HG02943 (cell line): Measurements from ENCODE around the gene ENOSF1.
"Not testable (repeated sequence)": the region's sequence is repeated elsewhere in the genome, so short reads cannot be mapped to it uniquely, and the experiment has no call there.

ENCODE experiments used
- ATAC-seq: cut with Tn5 transposase; IDR thresholded peaks from one replicate; pipeline ENCODE4 v1.9.1; 2021; ENCODE audit warnings: mild to moderate bottlenecking, low read depth, moderate library complexity; ENCODE audit not compliant: unreplicated experiment

Gene ENOSF1

DNA sequence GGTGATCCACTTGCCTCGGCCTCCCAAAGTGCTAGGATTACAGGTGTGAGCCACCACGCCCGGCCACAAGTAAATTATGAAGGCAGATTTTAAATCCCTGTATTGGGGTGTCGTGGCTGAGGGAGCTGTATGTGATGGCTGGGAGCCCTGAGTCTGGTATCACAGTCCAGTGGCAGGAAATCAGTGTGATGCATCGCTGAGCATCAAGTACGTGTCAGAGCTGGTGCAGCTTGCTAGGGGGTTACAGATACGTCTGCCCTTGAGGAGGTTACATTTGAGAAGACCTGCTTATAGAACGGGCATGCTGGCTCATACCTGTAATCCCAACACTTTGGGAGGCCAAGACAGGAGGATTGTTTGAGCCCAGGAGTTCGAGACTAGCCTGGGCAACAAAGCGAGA lies 4.3 kb downstream of the ENOSF1 start:
- no peak for ATAC-seq

DNA sequence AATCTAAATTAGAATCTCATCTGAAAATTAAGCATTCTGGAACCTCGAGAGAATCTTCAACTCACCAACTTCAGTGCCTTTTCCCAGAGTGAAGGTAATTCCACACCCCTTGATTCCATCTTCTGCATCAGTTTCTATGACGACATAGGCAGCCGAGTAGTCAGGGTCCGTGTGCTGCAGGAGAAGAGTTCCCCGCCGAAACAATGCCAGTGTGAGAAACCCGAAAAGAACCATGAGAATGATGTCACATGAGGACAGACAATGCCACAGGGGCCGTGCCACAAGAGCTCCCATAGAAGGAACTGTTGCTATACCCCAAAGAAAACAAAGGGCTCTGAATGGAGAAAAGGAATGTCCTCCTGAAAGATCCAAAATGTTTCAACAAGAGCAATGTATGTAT lies 6.0 kb downstream of the ENOSF1 start:
- no peak for ATAC-seq

GRCh38 chr18:703213-703967 lies 9.0 kb downstream of the ENOSF1 start:
- ATAC-seq: no peak

DNA sequence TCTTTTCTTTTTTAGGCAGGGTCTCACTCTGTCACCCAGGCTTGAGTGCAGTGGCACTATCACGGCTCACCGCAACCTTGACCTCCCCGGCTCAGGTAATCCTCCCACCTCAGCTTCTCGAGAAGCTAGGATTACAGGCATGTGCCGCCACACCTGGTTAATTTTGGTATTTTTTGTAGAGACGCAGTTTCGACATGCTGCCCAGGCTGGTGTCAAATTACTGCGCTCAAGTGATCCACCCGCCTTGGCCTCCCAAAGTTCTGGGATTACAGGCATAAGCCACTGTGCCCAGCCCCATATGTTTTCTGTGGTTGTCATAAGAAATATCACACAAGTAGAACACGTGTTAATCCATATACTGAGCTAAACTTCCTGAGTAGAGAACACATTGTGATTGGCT lies 14.6 kb downstream of the ENOSF1 start:
- no peak for ATAC-seq

- no peak for ATAC-seq
Measured at GRCh38 chr18:697012-697411, 15.4 kb downstream of the ENOSF1 start.

GRCh38 chr18:693466-694187 lies 18.8 kb downstream of the ENOSF1 start:
- no peak for ATAC-seq

DNA sequence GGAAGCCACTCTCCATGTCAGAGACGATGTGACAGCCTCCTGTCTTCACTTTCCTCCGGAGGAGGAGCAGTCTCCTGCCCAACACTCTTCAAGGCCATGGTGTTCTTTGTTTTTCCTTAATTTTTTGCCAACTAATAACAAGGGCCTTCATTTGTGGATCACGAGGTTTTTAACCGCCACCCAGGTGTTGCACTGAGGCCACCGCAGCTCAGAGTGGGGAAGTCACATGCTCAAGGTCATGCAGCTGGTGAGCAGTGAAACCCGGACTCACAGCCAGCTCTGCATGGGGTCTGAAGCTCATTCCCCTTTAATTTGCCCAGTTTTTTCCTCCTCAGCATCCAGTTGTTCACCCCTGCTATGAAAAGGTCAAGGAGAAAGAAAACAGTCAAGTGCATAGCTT lies 19.6 kb downstream of the ENOSF1 start:
- no peak for ATAC-seq

GRCh38 chr18:688323-688722 lies 24.1 kb downstream of the ENOSF1 start:
- no peak for ATAC-seq

- ATAC-seq: no peak
Measured at GRCh38 chr18:686339-687111, 25.9 kb downstream of the ENOSF1 start.

DNA sequence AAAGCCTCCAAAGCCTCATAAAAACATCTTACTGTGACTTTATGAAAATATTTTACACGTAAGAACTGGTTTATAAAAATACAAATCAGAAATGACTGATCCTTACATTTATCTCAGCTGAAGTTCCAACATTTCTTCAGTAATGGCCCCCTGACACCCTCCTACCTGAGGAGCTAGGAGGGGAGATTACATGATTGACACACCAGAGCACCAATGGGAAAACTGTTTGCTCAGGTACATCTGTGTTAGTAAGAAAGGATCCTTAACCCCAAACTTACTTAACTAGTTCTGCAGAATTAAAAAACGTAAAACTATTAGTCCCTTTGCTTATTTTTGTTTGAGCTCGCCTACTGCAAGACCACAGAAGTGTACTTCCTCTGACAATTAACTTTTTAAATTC lies 27.0 kb downstream of the ENOSF1 start:
- no peak for ATAC-seq

DNA sequence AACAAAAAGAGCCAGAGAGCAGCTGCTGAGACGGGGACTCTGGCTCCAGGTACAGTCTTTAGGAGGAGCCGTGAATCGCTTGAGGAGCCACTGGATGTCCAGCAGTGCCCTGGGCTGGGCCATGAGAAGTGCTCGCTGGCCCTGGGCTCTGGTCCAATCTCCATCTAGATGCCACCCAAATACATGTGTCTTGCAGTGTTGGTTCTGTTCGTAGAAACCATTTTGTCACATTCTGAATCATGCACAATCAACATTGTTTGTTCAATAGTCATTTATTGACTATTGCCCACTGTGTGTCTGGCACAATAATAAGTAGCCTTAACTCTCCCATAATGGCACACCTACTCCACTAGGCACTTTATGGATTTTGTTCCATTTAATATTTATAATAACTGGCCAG lies 28.9 kb downstream of the ENOSF1 start:
- ATAC-seq: no peak

- ATAC-seq: no peak
Measured at GRCh38 chr18:682833-683232, 29.6 kb downstream of the ENOSF1 start.

DNA sequence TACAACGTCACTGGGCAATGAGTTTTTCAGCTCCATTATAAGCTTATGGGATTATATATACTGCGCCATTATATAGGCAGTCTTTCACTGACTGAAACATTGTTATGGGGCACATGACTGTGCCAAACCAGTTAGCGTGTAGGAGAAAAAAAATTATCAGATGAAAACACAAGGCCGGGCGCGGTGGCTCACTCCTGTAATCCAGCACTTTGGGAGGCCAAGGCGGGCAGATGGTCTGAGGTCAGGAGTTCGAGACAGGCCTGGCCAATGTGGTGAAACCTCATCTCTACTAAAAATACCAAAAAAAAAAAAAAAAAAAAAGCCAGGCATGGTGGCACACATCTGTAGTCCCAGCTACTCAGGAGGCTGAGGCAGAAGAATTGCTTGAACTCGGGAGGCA lies 30.0 kb downstream of the ENOSF1 start:
- ATAC-seq: not testable (repeated sequence)

- no peak for ATAC-seq
Measured at GRCh38 chr18:681985-682384, 30.4 kb downstream of the ENOSF1 start.

- no peak for ATAC-seq
Measured at GRCh38 chr18:680392-680791, 32.0 kb downstream of the ENOSF1 start.

- ATAC-seq: no peak
Measured at GRCh38 chr18:679516-679915, 32.9 kb downstream of the ENOSF1 start.

DNA sequence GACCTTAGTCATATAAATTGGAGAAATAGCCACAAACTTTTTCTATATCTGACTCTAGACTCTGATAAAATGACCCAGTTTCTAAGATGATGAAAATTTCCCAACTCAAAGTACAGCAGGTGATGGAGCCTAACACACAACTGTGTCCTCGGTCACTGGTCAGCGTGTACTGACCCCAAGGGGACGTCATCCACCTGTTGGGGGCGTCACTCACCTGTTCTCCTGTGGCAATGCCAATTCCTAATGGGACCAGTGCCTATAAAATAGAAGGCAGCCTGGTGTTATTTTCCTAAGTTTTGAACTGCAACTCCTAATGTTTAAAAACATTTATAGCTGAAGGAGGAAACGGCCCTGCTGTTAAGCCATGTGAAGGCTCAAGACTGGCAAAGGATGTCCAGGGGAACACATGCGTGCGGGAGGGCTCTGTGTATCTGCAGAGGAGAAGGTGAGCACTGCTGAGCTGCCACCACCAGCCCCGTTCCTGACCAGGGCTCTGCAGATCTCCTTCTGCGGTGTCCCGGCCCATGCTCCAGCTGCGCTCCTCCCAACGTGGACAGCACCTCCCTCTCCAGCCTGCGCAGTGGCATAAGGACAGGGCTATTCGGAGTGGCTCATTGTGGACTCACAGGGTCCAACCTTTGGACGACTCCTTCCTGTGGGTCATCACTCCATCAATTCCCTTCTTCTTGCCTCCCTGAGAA lies 33.8 kb downstream of the ENOSF1 start:
- ATAC-seq: no peak

- ATAC-seq: no peak
Measured at GRCh38 chr18:677951-678381, 34.5 kb downstream of the ENOSF1 start.

- ATAC-seq: no peak
Measured at GRCh38 chr18:677145-677544, 35.3 kb downstream of the ENOSF1 start.

- no peak for ATAC-seq
Measured at GRCh38 chr18:676736-677135, 35.7 kb downstream of the ENOSF1 start.

- ATAC-seq: no peak
Measured at GRCh38 chr18:676069-676468, 36.4 kb downstream of the ENOSF1 start.
